ENCODE measurements around the gene AP3S2. TPM values are rescaled to one million over a fixed set of nuclear protein-coding genes. Genes with fewer than 3 reads are reported as not detected.

Gene AP3S2
- total RNA-seq, 1 experiment from 2014 or later: 123 TPM

Other genes with a start within 250 kb of the AP3S2 start
- gene KIF7, start 238.5 kb downstream of the AP3S2 start, total RNA-seq (2014; rRNA removed; shearing (Covaris generic); ENCODE audit: low replicate concordance): not detected in 2 replicates
- not detected in 2 replicates for gene PLIN1, start 214.6 kb downstream of the AP3S2 start, total RNA-seq (2014; rRNA removed; shearing (Covaris generic); ENCODE audit: low replicate concordance)
- gene PEX11A, start 203.2 kb downstream of the AP3S2 start, total RNA-seq (2014; rRNA removed; shearing (Covaris generic); ENCODE audit: low replicate concordance): 9.8 and 12.6 TPM in 2 replicates
- 0.93 and 1.5 TPM in 2 replicates for gene WDR93, start 203.2 kb downstream of the AP3S2 start, total RNA-seq (2014; rRNA removed; shearing (Covaris generic); ENCODE audit: low replicate concordance)
- 2.1 and 4.7 TPM in 2 replicates for gene MESP1, start 142.7 kb downstream of the AP3S2 start, total RNA-seq (2014; rRNA removed; shearing (Covaris generic); ENCODE audit: low replicate concordance)
- gene MESP2, start 117.7 kb downstream of the AP3S2 start, total RNA-seq (2014; rRNA removed; shearing (Covaris generic); ENCODE audit: low replicate concordance): 0.43 and 1.4 TPM in 2 replicates
- gene ANPEP, start 79.1 kb downstream of the AP3S2 start, total RNA-seq (2014; rRNA removed; shearing (Covaris generic); ENCODE audit: low replicate concordance): not detected in 2 replicates
- 10.8 and 16.4 TPM in 2 replicates for gene ARPIN, start 19.0 kb upstream of the AP3S2 start, total RNA-seq (2014; rRNA removed; shearing (Covaris generic); ENCODE audit: low replicate concordance)
- gene ZNF710, start 107.3 kb upstream of the AP3S2 start, total RNA-seq (2014; rRNA removed; shearing (Covaris generic); ENCODE audit: low replicate concordance): 3.0 and 11.3 TPM in 2 replicates
- gene IDH2, start 208.5 kb upstream of the AP3S2 start, total RNA-seq (2014; rRNA removed; shearing (Covaris generic); ENCODE audit: low replicate concordance): 73.8 and 74.2 TPM in 2 replicates

All from Caki2 (cell line).